ENCODE data around the gene PHF12. TPM values are rescaled to one million over a fixed set of nuclear protein-coding genes. Genes with fewer than 3 reads are reported as not detected.

The PHF12 gene
- total and polyA plus RNA-seq, 2 of the 4 experiments (the other 2 are of a cell fraction) = 24.4 to 25.6 TPM

DNA sequence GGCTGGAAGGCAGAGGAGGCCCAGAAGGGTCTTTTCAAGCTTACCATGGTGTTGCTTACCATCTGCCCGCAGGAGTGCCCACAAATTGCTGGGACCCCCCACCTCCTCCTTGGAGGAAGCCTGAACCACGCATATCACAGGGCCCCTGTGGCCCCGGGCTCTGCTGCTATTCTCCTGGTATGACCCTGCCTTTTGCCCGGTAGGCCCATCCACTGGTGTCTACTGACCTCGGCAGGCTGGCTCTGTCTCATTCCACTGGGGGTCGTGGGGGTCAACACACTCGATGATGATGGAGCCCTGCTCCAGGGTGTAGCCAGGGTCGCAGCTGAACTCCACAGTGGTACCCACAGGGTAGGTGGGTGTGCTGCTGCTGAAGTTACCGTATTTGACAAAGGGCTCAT is 8.2 kb upstream of the PHF12 start:
- Histone ChIP-seq H3K23ac (ENCODE audit: low read depth, low read length) (no peak overlapping the region), H3K4me1 (ENCODE audit: control insufficient read depth, insufficient read depth, low read length) (no peaks in the 10 kb centered on the region), H3K4me3 (ENCODE audit: insufficient read depth, low read depth, low read length) (no peak overlapping the region), H2BK15ac (ENCODE audit: low read depth, low read length) (no peak overlapping the region), H3K56ac (ENCODE audit: extremely low read depth, insufficient read depth, low read length) (no peak overlapping the region), H3K9ac (ENCODE audit: low read depth, low read length) (no peak overlapping the region), H2AFZ (replicated peaks; ENCODE audit: low read length, poor library complexity) (no peak overlapping the region), H3K9me3 (ENCODE audit: control insufficient read depth, insufficient read depth, low read length) (no peaks in the 10 kb centered on the region), H3K4me2 (ENCODE audit: low read depth, low read length) (no peak overlapping the region), H3K36me3 (ENCODE audit: control insufficient read depth, insufficient read depth, low read length) (no peaks in the 10 kb centered on the region), H4K91ac (ENCODE audit: insufficient read depth, low read depth, low read length) (no peak overlapping the region), H3K79me1 (ENCODE audit: low read depth in 1 of 2, low read length in 2 of 2) (no peaks in the 10 kb centered on the region), H3K27me3 (ENCODE audit: control insufficient read depth, insufficient read depth, low read length) (no peaks in the 10 kb centered on the region; the same call in 1 of the 2 replicates), H3K18ac (ENCODE audit: low read depth, low read length) (no peak overlapping the region), H3K4ac (ENCODE audit: low read depth, low read length) (no peak overlapping the region), H4K20me1 (ENCODE audit: insufficient read depth, low read length) (no peaks in the 10 kb centered on the region), H2AK9ac (replicated peaks; ENCODE audit: low read depth, low read length, poor library complexity) (peak overlapping the region; percentile 42), H4K8ac (ENCODE audit: low read depth in 2 of 2, low read length in 2 of 2) (no peak overlapping the region), H2BK5ac (ENCODE audit: low read depth, low read length, poor library complexity, severe bottlenecking) (no peak overlapping the region), H3K27ac (ENCODE audit: insufficient read depth, low read length) (no peak overlapping the region), H3K14ac (replicated peaks; ENCODE audit: low read depth, low read length) (no peak overlapping the region), H2BK120ac (ENCODE audit: low read depth, low read length) (no peak overlapping the region), H2AK5ac (ENCODE audit: low read depth, low read length) (no peak overlapping the region), H2BK20ac (ENCODE audit: low read depth, low read length) (no peak overlapping the region), H4K5ac (ENCODE audit: low read depth, low read length) (no peak overlapping the region), H3K9me1 (ENCODE audit: insufficient read depth, low read length) (no peaks in the 10 kb centered on the region)
- intact Hi-C loops (cut with micrococcal nuclease) (no loop called here), dilution Hi-C loops (cut with HindIII; ENCODE audit: low sequenced_read_pairs, unreplicated experiment) (no loop called here), in situ Hi-C loops (cut with MboI; ENCODE audit: low sequenced_read_pairs) (no loop called here)
- 67% methylated on average over 6 of the region's 9 CpGs; no CpG with 5 or more reads in 1 of the 2 experiments for WGBS, 2 experiments (ENCODE audit: extremely low coverage in 2 of 2, insufficient read length in 1 of 2)
- CTCF ChIA-PET = no interaction called here
- no TSS peak for BruUV-seq (replicated peaks)
- ATAC-seq (ENCODE audit: low read depth) (no peak), DNase-seq (no peak)
- POLR2A ChIA-PET (ENCODE audit: unreplicated experiment) = no interaction called here
- TF ChIP-seq, protein P1, sequence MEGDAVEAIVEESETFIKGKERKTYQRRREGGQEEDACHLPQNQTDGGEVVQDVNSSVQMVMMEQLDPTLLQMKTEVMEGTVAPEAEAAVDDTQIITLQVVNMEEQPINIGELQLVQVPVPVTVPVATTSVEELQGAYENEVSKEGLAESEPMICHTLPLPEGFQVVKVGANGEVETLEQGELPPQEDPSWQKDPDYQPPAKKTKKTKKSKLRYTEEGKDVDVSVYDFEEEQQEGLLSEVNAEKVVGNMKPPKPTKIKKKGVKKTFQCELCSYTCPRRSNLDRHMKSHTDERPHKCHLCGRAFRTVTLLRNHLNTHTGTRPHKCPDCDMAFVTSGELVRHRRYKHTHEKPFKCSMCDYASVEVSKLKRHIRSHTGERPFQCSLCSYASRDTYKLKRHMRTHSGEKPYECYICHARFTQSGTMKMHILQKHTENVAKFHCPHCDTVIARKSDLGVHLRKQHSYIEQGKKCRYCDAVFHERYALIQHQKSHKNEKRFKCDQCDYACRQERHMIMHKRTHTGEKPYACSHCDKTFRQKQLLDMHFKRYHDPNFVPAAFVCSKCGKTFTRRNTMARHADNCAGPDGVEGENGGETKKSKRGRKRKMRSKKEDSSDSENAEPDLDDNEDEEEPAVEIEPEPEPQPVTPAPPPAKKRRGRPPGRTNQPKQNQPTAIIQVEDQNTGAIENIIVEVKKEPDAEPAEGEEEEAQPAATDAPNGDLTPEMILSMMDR (conservative IDR thresholded peaks at IDR 0.05; ENCODE audit: low read depth, low read length) = no peak
- TF ChIP-seq, protein P2, sequence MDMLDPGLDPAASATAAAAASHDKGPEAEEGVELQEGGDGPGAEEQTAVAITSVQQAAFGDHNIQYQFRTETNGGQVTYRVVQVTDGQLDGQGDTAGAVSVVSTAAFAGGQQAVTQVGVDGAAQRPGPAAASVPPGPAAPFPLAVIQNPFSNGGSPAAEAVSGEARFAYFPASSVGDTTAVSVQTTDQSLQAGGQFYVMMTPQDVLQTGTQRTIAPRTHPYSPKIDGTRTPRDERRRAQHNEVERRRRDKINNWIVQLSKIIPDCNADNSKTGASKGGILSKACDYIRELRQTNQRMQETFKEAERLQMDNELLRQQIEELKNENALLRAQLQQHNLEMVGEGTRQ (IDR thresholded peaks at IDR 0.05; ENCODE audit: low read depth, low read length) = no peak
- TF ChIP-seq MXI1 (IDR thresholded peaks at IDR 0.05; ENCODE audit: borderline replicate concordance, low read depth, low read length) (no peak), SMC3 (IDR thresholded peaks at IDR 0.05; ENCODE audit: low read depth, low read length) (no peak), FOS (IDR thresholded peaks at IDR 0.05; ENCODE audit: low read depth, low read length) (no peak), MAFK (IDR thresholded peaks at IDR 0.05; ENCODE audit: low read depth, low read length) (no peak), RAD21 (IDR thresholded peaks at IDR 0.05; ENCODE audit: low read length) (no peak), RFX5 (IDR thresholded peaks at IDR 0.05; ENCODE audit: low read depth, low read length) (no peak), BHLHE40 (IDR thresholded peaks at IDR 0.05; ENCODE audit: low read depth, low read length) (no peak), CHD1 (IDR thresholded peaks at IDR 0.05; ENCODE audit: low read depth, low read length) (no peak), POLR2A (IDR thresholded peaks at IDR 0.05; ENCODE audit: low read depth, low read length) (no peak), CEBPB (IDR thresholded peaks at IDR 0.05; ENCODE audit: low read depth, low read length) (no peak), RCOR1 (IDR thresholded peaks at IDR 0.05; ENCODE audit: insufficient replicate concordance, low read length) (no peak)
- TF ChIP-seq, protein P3, sequence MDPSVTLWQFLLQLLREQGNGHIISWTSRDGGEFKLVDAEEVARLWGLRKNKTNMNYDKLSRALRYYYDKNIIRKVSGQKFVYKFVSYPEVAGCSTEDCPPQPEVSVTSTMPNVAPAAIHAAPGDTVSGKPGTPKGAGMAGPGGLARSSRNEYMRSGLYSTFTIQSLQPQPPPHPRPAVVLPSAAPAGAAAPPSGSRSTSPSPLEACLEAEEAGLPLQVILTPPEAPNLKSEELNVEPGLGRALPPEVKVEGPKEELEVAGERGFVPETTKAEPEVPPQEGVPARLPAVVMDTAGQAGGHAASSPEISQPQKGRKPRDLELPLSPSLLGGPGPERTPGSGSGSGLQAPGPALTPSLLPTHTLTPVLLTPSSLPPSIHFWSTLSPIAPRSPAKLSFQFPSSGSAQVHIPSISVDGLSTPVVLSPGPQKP (IDR thresholded peaks at IDR 0.05; ENCODE audit: borderline replicate concordance, low read depth, low read length) = no peak
